ENCODE measurements around the gene CCDC80.

Gene CCDC80

DNA sequence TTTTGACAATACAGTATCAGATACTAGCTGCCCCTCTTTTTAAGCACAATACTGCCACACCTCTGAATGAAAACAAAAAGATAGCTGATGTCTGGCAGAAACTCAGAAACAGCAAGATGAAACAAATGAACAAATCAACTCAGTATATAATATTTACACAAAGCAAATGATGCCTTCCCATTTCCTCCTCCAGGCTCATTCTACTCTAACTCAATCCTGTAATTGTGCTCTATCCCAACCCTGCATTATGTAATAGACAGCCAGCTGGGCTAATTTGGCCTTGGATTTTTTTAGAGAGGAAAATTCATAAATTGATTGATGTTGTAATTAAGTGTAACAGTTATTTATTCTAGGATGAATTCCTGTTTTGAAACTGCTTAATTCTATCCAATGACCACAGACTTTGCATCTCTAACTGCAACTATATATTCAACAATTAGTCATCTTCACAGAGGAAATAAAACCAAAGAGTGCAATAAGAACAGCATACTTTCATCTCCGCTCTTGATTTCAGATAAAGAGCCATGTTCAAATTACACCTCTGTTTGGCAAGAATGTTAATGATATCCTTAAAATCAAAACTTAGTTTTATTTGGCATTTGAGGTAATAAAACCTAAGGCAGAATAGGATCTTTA lies 85.3 kb downstream of the CCDC80 start (continued):
- TF ChIP-seq ZFP41 (tag by site-specific recombination; IDR thresholded peaks at IDR 0.05; ENCODE audit: borderline replicate concordance) (no peak), ZNF548 (tag by site-specific recombination; IDR thresholded peaks at IDR 0.05) (no peak), ZNF449 (tag by site-specific recombination; IDR thresholded peaks at IDR 0.05) (no peak), ZNF473 (tag by site-specific recombination; IDR thresholded peaks at IDR 0.05) (no peak), ZNF76 (tag by site-specific recombination; IDR thresholded peaks at IDR 0.05; ENCODE audit: borderline replicate concordance, low read depth) (no peak), ZNF645 (tag by site-specific recombination; IDR thresholded peaks at IDR 0.05) (no peak), SALL2 (tag by site-specific recombination; IDR thresholded peaks at IDR 0.05; ENCODE audit: borderline replicate concordance) (no peak), ZNF16 (tag by site-specific recombination; IDR thresholded peaks at IDR 0.05; ENCODE audit: low read depth) (no peak)
- TF ChIP-seq, protein P1, sequence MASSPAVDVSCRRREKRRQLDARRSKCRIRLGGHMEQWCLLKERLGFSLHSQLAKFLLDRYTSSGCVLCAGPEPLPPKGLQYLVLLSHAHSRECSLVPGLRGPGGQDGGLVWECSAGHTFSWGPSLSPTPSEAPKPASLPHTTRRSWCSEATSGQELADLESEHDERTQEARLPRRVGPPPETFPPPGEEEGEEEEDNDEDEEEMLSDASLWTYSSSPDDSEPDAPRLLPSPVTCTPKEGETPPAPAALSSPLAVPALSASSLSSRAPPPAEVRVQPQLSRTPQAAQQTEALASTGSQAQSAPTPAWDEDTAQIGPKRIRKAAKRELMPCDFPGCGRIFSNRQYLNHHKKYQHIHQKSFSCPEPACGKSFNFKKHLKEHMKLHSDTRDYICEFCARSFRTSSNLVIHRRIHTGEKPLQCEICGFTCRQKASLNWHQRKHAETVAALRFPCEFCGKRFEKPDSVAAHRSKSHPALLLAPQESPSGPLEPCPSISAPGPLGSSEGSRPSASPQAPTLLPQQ (tag by site-specific recombination; IDR thresholded peaks at IDR 0.05): no peak

GRCh38 chr3:112550859-112551258 lies 90.1 kb downstream of the CCDC80 start:
- ChIA-PET POLR2A (no interaction called here), CTCF (interaction anchor here (0.7 kb wide), 1 partner anchor 10 kb away, joined by 3 read pairs; no protein-coding TSS in a partner anchor)
- Histone ChIP-seq H3K36me3 (ENCODE audit: control insufficient read depth in 2 of 2, insufficient read depth in 1 of 2, low read length in 2 of 2) (peaks cover 3 to 21% of the 10 kb centered on the region in 2 experiments; a peak in 2 of 3 replicates), H3K27ac (ENCODE audit: extremely low read depth, low read depth, low read length) (no peak overlapping the region), H3K4me1 (ENCODE audit: control insufficient read depth, insufficient read depth, low read length) (peaks cover 2% of the 10 kb centered on the region; the same call in 1 of the 2 replicates), H3K9me3 (ENCODE audit: control insufficient read depth, insufficient read depth, low read depth, low read length) (no peaks in the 10 kb centered on the region), H3K4me3 (ENCODE audit: low read depth, low read length) (no peak overlapping the region)
- TF ChIP-seq ZNF510 (tag by site-specific recombination; IDR thresholded peaks at IDR 0.05; ENCODE audit: insufficient replicate concordance) (no peak), ZNF843 (tag by site-specific recombination; IDR thresholded peaks at IDR 0.05) (no peak), ZNF561 (tag by site-specific recombination; IDR thresholded peaks at IDR 0.05; ENCODE audit: borderline replicate concordance) (no peak), ZNF521 (tag by site-specific recombination; IDR thresholded peaks at IDR 0.05) (no peak), ZNF585B (tag by site-specific recombination; IDR thresholded peaks at IDR 0.05) (no peak), ZNF549 (tag by site-specific recombination; IDR thresholded peaks at IDR 0.05) (no peak), ZBTB26 (tag by site-specific recombination; optimal IDR thresholded peaks at IDR 0.05) (no peak), ZNF248 (tag by site-specific recombination; IDR thresholded peaks at IDR 0.05) (no peak), ZNF292 (tag by site-specific recombination; IDR thresholded peaks at IDR 0.05; ENCODE audit: borderline replicate concordance, low read depth) (no peak), AEBP2 (tag by site-specific recombination; IDR thresholded peaks at IDR 0.05; ENCODE audit: borderline replicate concordance) (no peak), ZNF416 (tag by site-specific recombination; IDR thresholded peaks at IDR 0.05) (no peak), ZNF473 (tag by site-specific recombination; IDR thresholded peaks at IDR 0.05) (no peak), ZNF423 (tag by site-specific recombination; IDR thresholded peaks at IDR 0.05) (no peak), ZNF366 (tag by site-specific recombination; conservative IDR thresholded peaks at IDR 0.05) (no peak), ZNF76 (tag by site-specific recombination; IDR thresholded peaks at IDR 0.05; ENCODE audit: borderline replicate concordance, low read depth) (no peak), ZNF701 (tag by site-specific recombination; IDR thresholded peaks at IDR 0.05) (no peak), KLF16 (tag by site-specific recombination; IDR thresholded peaks at IDR 0.05) (no peak)
- TF ChIP-seq, protein P2, sequence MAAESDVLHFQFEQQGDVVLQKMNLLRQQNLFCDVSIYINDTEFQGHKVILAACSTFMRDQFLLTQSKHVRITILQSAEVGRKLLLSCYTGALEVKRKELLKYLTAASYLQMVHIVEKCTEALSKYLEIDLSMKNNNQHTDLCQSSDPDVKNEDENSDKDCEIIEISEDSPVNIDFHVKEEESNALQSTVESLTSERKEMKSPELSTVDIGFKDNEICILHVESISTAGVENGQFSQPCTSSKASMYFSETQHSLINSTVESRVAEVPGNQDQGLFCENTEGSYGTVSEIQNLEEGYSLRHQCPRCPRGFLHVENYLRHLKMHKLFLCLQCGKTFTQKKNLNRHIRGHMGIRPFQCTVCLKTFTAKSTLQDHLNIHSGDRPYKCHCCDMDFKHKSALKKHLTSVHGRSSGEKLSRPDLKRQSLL (tag by site-specific recombination; IDR thresholded peaks at IDR 0.05): no peak
